GM23338 (cell line): ENCODE data around the gene CACNA1C.

Experiments used
- EZH2 ChIP-seq: fragments of 200-600 bp; sonication (generic); IDR thresholded peaks from one replicate; pipeline ENCODE4 v1.8.0; 2017; ENCODE audit warnings: antibody characterized with exemption, mild to moderate bottlenecking, low read depth; ENCODE audit not compliant: unreplicated experiment
- EZH2phosphoT487 ChIP-seq: fragments of 200-600 bp; sonication (generic); IDR thresholded peaks from one replicate; pipeline ENCODE4 v1.8.1; 2018; ENCODE audit warnings: antibody characterized with exemption; ENCODE audit not compliant: unreplicated experiment
- JUNB ChIP-seq: IDR thresholded peaks from one replicate; pipeline ENCODE4 v1.6.1; 2016; ENCODE audit warnings: antibody characterized with exemption; ENCODE audit not compliant: unreplicated experiment
- POLR2AphosphoS5 ChIP-seq: IDR thresholded peaks from 2 replicates; pipeline ENCODE4 v1.6.1; 2016; ENCODE audit warnings: antibody characterized with exemption, low read depth
- TF ChIP-seq, protein P1 (sequence below), 2 experiments: fragments of 200-600 bp in 1 of 2; sonication (generic) in 1 of 2; conservative IDR thresholded peaks; 2 replicates each; pipeline versions ENCODE4 v1.5.1 to v1.6.1; 2016 to 2017; ENCODE audit warnings: antibody characterized with exemption in 2 of 2, low read depth in 2 of 2, mild to moderate bottlenecking in 2 of 2, moderate library complexity in 1 of 2
- TF ChIP-seq, protein P2 (sequence below): IDR thresholded peaks from 2 replicates; pipeline ENCODE4 v1.6.1; 2016; ENCODE audit warnings: antibody characterized with exemption
- TF ChIP-seq, protein P3 (sequence below): IDR thresholded peaks from one replicate; pipeline ENCODE4 v1.6.1; 2018; ENCODE audit warnings: antibody characterized with exemption; ENCODE audit not compliant: unreplicated experiment

DNA sequence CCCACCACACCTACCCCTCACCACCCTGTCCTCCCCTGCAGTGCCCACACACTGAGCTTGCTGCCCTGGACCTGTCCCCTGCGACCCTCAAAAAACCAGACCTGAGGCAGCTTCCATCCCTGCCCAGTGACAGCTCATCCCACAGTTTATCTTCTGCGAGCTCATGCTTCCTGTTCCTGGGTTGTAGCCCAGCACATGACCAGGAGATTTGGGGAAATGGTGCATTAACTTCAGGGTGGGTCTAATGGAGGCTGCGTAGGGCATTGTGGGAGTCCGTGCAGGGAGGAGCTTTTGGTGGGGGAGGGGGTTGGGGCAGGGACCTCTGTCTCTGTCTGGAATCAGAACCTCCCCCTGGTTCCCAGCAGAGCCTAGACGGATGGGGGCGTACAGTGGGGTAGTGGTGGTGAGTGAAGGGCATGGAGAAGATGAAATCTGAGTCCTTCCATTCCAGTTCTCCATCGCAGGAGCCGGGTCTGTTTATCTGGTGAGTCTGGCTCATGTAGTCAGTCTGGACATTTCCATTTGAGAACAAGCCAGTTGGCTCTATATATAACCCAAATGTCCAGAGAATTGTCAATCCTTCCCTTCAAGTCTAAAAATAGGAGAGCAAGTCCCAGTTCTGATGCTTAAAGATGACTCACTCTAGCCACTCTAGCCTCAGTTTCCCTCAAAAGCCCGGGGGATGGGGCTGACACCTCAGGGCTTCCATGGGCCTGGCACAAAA lies 270.9 kb downstream of the CACNA1C start:
- TF ChIP-seq, protein P1, sequence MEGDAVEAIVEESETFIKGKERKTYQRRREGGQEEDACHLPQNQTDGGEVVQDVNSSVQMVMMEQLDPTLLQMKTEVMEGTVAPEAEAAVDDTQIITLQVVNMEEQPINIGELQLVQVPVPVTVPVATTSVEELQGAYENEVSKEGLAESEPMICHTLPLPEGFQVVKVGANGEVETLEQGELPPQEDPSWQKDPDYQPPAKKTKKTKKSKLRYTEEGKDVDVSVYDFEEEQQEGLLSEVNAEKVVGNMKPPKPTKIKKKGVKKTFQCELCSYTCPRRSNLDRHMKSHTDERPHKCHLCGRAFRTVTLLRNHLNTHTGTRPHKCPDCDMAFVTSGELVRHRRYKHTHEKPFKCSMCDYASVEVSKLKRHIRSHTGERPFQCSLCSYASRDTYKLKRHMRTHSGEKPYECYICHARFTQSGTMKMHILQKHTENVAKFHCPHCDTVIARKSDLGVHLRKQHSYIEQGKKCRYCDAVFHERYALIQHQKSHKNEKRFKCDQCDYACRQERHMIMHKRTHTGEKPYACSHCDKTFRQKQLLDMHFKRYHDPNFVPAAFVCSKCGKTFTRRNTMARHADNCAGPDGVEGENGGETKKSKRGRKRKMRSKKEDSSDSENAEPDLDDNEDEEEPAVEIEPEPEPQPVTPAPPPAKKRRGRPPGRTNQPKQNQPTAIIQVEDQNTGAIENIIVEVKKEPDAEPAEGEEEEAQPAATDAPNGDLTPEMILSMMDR (conservative IDR thresholded peaks at IDR 0.05; ENCODE audit: low read depth in 2 of 2) = no peak
- TF ChIP-seq EZH2 (no peak), EZH2phosphoT487 (no peak), POLR2AphosphoS5 (no peak), JUNB (no peak)
- TF ChIP-seq, protein P2, sequence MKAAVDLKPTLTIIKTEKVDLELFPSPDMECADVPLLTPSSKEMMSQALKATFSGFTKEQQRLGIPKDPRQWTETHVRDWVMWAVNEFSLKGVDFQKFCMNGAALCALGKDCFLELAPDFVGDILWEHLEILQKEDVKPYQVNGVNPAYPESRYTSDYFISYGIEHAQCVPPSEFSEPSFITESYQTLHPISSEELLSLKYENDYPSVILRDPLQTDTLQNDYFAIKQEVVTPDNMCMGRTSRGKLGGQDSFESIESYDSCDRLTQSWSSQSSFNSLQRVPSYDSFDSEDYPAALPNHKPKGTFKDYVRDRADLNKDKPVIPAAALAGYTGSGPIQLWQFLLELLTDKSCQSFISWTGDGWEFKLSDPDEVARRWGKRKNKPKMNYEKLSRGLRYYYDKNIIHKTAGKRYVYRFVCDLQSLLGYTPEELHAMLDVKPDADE = no peak
- TF ChIP-seq, protein P3, sequence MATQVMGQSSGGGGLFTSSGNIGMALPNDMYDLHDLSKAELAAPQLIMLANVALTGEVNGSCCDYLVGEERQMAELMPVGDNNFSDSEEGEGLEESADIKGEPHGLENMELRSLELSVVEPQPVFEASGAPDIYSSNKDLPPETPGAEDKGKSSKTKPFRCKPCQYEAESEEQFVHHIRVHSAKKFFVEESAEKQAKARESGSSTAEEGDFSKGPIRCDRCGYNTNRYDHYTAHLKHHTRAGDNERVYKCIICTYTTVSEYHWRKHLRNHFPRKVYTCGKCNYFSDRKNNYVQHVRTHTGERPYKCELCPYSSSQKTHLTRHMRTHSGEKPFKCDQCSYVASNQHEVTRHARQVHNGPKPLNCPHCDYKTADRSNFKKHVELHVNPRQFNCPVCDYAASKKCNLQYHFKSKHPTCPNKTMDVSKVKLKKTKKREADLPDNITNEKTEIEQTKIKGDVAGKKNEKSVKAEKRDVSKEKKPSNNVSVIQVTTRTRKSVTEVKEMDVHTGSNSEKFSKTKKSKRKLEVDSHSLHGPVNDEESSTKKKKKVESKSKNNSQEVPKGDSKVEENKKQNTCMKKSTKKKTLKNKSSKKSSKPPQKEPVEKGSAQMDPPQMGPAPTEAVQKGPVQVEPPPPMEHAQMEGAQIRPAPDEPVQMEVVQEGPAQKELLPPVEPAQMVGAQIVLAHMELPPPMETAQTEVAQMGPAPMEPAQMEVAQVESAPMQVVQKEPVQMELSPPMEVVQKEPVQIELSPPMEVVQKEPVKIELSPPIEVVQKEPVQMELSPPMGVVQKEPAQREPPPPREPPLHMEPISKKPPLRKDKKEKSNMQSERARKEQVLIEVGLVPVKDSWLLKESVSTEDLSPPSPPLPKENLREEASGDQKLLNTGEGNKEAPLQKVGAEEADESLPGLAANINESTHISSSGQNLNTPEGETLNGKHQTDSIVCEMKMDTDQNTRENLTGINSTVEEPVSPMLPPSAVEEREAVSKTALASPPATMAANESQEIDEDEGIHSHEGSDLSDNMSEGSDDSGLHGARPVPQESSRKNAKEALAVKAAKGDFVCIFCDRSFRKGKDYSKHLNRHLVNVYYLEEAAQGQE = no peak
